ENCODE data around the gene NUAK1. TPM values are rescaled to one million over a fixed set of nuclear protein-coding genes. Genes with fewer than 3 reads are reported as not detected.
A peak's percentile ranks its signal among the peaks of the same experiment; 100 is the strongest.

Gene NUAK1
- total RNA-seq, 4 donors from 2014 or later, result 22.6 to 44.3 (median 38.4) TPM

GRCh38 chr12:106123551-106124081 lies 15.1 kb downstream of the NUAK1 start:
- no peak for DNase-seq (ENCODE audit: low spot score in 2 of 2)
- Histone ChIP-seq H3K36me3 (no peaks in the 10 kb centered on the region), H3K27me3 (no peaks in the 10 kb centered on the region), H3K4me3 (no peak overlapping the region), H3K9me3 (no peaks in the 10 kb centered on the region), H3K4me1 (peaks cover 69% of the 10 kb centered on the region), H3K27ac (peak overlapping the region; percentile 69)
- 60% methylated on average over 10 of the region's 10 CpGs for WGBS
- TF ChIP-seq EP300 (IDR thresholded peaks at IDR 0.05) (no peak), POLR2AphosphoS5 (IDR thresholded peaks at IDR 0.05) (peak in 1 of 3 donors; percentile 44)

GRCh38 chr12:106123110-106123509 lies 15.6 kb downstream of the NUAK1 start:
- Histone ChIP-seq H3K9me3 (no peaks in the 10 kb centered on the region), H3K27ac (peak overlapping the region; percentile 69), H3K27me3 (no peaks in the 10 kb centered on the region), H3K4me1 (peaks cover 73% of the 10 kb centered on the region), H3K36me3 (no peaks in the 10 kb centered on the region), H3K4me3 (no peak overlapping the region)
- TF ChIP-seq EP300 (IDR thresholded peaks at IDR 0.05), result no peak
- TF ChIP-seq POLR2AphosphoS5 (IDR thresholded peaks at IDR 0.05), result no peak
- no peak for TF ChIP-seq CTCF (IDR thresholded peaks at IDR 0.05)
- TF ChIP-seq POLR2A (IDR thresholded peaks at IDR 0.05), result no peak
- WGBS, result 74% methylated on average over 5 of the region's 5 CpGs
- DNase-seq (ENCODE audit: low spot score in 2 of 2), result no peak

- no peaks in the 10 kb centered on the region for H3K36me3 ChIP-seq
- TF ChIP-seq EP300 (IDR thresholded peaks at IDR 0.05), result no peak
- no peak for TF ChIP-seq POLR2A (IDR thresholded peaks at IDR 0.05)
- no peak for TF ChIP-seq CTCF (IDR thresholded peaks at IDR 0.05)
- no peak for TF ChIP-seq POLR2AphosphoS5 (IDR thresholded peaks at IDR 0.05)
- H3K27ac ChIP-seq, result no peak overlapping the region
Measured at GRCh38 chr12:106122004-106122403, 16.8 kb downstream of the NUAK1 start.

GRCh38 chr12:106120519-106121105 lies 18.1 kb downstream of the NUAK1 start:
- WGBS, result 76% methylated on average over 8 of the region's 8 CpGs
- no peaks in the 10 kb centered on the region for H3K9me3 ChIP-seq
- no peak overlapping the region for H3K27ac ChIP-seq
- no peak overlapping the region for H3K4me3 ChIP-seq
- peaks cover 73% of the 10 kb centered on the region for H3K4me1 ChIP-seq
- no peaks in the 10 kb centered on the region for H3K27me3 ChIP-seq
- H3K36me3 ChIP-seq, result no peaks in the 10 kb centered on the region
- no peak for DNase-seq (ENCODE audit: low spot score in 2 of 2)
- TF ChIP-seq POLR2AphosphoS5 (IDR thresholded peaks at IDR 0.05) (peak in 1 of 3 donors; percentile 25), POLR2A (IDR thresholded peaks at IDR 0.05) (no peak)

More at GRCh38 chr12:106122004-106122403, 16.8 kb downstream of the NUAK1 start:
- Histone ChIP-seq H3K4me1 (peaks cover 76% of the 10 kb centered on the region), H3K4me3 (no peak overlapping the region), H3K9me3 (no peaks in the 10 kb centered on the region), H3K27me3 (no peaks in the 10 kb centered on the region)
- 74% methylated on average over 3 of the region's 3 CpGs for WGBS
- no peak for DNase-seq (ENCODE audit: low spot score in 2 of 2)

GRCh38 chr12:106119301-106119700 lies 19.5 kb downstream of the NUAK1 start:
- 75% methylated on average over 9 of the region's 9 CpGs for WGBS
- Histone ChIP-seq H3K27ac (no peak overlapping the region), H3K4me3 (no peak overlapping the region), H3K4me1 (peaks cover 81% of the 10 kb centered on the region), H3K27me3 (no peaks in the 10 kb centered on the region), H3K36me3 (no peaks in the 10 kb centered on the region), H3K9me3 (no peaks in the 10 kb centered on the region)
- no peak for TF ChIP-seq POLR2AphosphoS5 (IDR thresholded peaks at IDR 0.05)
- no peak for TF ChIP-seq EP300 (IDR thresholded peaks at IDR 0.05)
- TF ChIP-seq POLR2A (IDR thresholded peaks at IDR 0.05), result no peak
- no peak for TF ChIP-seq CTCF (IDR thresholded peaks at IDR 0.05)
- DNase-seq (ENCODE audit: low spot score in 2 of 2), result no peak

GRCh38 chr12:106118381-106119130 lies 20.2 kb downstream of the NUAK1 start:
- 59% methylated on average over 8 of the region's 8 CpGs for WGBS
- Histone ChIP-seq H3K4me3 (no peak overlapping the region), H3K4me1 (peaks cover 82% of the 10 kb centered on the region), H3K27me3 (no peaks in the 10 kb centered on the region), H3K9me3 (no peaks in the 10 kb centered on the region), H3K27ac (peak overlapping the region; percentile 31), H3K36me3 (no peaks in the 10 kb centered on the region)
- DNase-seq (ENCODE audit: low spot score in 2 of 2), result no peak
- TF ChIP-seq CTCF (IDR thresholded peaks at IDR 0.05) (no peak), POLR2AphosphoS5 (IDR thresholded peaks at IDR 0.05) (no peak), EP300 (IDR thresholded peaks at IDR 0.05) (no peak), POLR2A (IDR thresholded peaks at IDR 0.05) (no peak)
